Colonic mucosa (tissue), 4 donors: ENCODE measurements around the gene A4GALT. TPM values are rescaled to one million over a fixed set of nuclear protein-coding genes. Genes with fewer than 3 reads are reported as not detected.

ENCODE experiments used
- DNase-seq: peaks from one replicate; pipeline ENCODE4 v3.0.0-alpha.2; 2020
- H3K27ac ChIP-seq: fragments of 200-600 bp; one replicate; pipeline ENCODE4 v1.8.0; 2021
- H3K27me3 ChIP-seq: fragments of 200-600 bp; one replicate; pipeline ENCODE4 v1.8.0; 2021
- H3K36me3 ChIP-seq: fragments of 200-600 bp; one replicate; pipeline ENCODE4 v1.8.0; 2021
- H3K4me1 ChIP-seq: fragments of 200-600 bp; one replicate; pipeline ENCODE4 v1.8.0; 2021; ENCODE audit warnings: mild to moderate bottlenecking
- H3K4me3 ChIP-seq: fragments of 200-600 bp; one replicate; pipeline ENCODE4 v1.8.0; 2021
- H3K9ac ChIP-seq, 2 donors: one replicate each; pipeline ENCODE4 v1.7.0; 2013; ENCODE audit warnings: control low read depth in 2 of 2, low read depth in 2 of 2, low read length in 2 of 2
- H3K9me3 ChIP-seq: fragments of 200-600 bp; one replicate; pipeline ENCODE4 v1.8.0; 2021
- CTCF ChIP-seq: fragments of 200-600 bp; IDR thresholded peaks from one replicate; pipeline ENCODE4 v1.8.0; 2022; ENCODE audit warnings: antibody characterized with exemption, mild to moderate bottlenecking
- intact Hi-C: fragments of 100-400 bp; cut with DNase I; formaldehyde crosslinking; loops from one replicate; pipeline ENCODE4 v1.14.1; 2022
- total RNA-seq, 2 donors: library from RNA; stranded (reverse); fragmentation: NEBNext Ultra II Directional in 1 of 2; extraction: Animal tissue kit (Norgen Biotek cat#: 25700) in 1 of 2; gene quantifications; one replicate each; pipeline ENCODE4 v1.2.1, GENCODE V29; 2021
- donor health status: healthy.
- donor health status: DM: no; HTN: no; CAD: no.
- donor health status: DM: no; HTN: no; CAD: no.

A4GALT gene
- total RNA-seq, 2 donors from 2014 or later = 2.7 to 8.7 TPM

- intact Hi-C loops = loop anchor here (5.0 to 10.0 kb wide), 2 partner anchors 113 to 160 kb away; no protein-coding TSS in a partner anchor
- H3K27me3 ChIP-seq = no peaks in the 10 kb centered on the region
- H3K27ac ChIP-seq = no peak overlapping the region
- H3K36me3 ChIP-seq = no peaks in the 10 kb centered on the region
- no peaks in the 10 kb centered on the region for H3K4me1 ChIP-seq
- peak; percentile 69 for TF ChIP-seq CTCF
- H3K9me3 ChIP-seq = no peaks in the 10 kb centered on the region
- DNase-seq = peak; percentile 91
- H3K4me3 ChIP-seq = peak overlapping the region; percentile 50
- peak overlapping the region in 1 of 2 donors; percentile 70 for H3K9ac ChIP-seq
Measured at GRCh38 chr22:42661985-42662831, 58.5 kb downstream of the A4GALT start.

- Histone ChIP-seq H3K27me3 (no peaks in the 10 kb centered on the region), H3K4me3 (no peak overlapping the region), H3K27ac (no peak overlapping the region), H3K9ac (no peak overlapping the region), H3K4me1 (no peaks in the 10 kb centered on the region), H3K36me3 (no peaks in the 10 kb centered on the region), H3K9me3 (no peaks in the 10 kb centered on the region)
- DNase-seq = no peak
- TF ChIP-seq CTCF = no peak
- intact Hi-C loops = no loop called here
Measured at GRCh38 chr22:42656578-42656977, 64.1 kb downstream of the A4GALT start.

- no peak overlapping the region for H3K4me3 ChIP-seq
- no peak overlapping the region for H3K9ac ChIP-seq
- no peaks in the 10 kb centered on the region for H3K9me3 ChIP-seq
- no peaks in the 10 kb centered on the region for H3K36me3 ChIP-seq
- H3K27me3 ChIP-seq = no peaks in the 10 kb centered on the region
- H3K4me1 ChIP-seq = no peaks in the 10 kb centered on the region
- intact Hi-C loops = no loop called here
- DNase-seq = no peak
- no peak for TF ChIP-seq CTCF
- H3K27ac ChIP-seq = no peak overlapping the region
Measured at GRCh38 chr22:42655693-42656092, 65.0 kb downstream of the A4GALT start.

GRCh38 chr22:42654436-42655073 is 66.1 kb downstream of the A4GALT start:
- H3K4me1 ChIP-seq = no peaks in the 10 kb centered on the region

GRCh38 chr22:42653999-42654398 is 66.7 kb downstream of the A4GALT start:
- Histone ChIP-seq H3K27me3 (no peaks in the 10 kb centered on the region), H3K27ac (no peak overlapping the region), H3K9me3 (no peaks in the 10 kb centered on the region), H3K9ac (no peak overlapping the region), H3K4me3 (no peak overlapping the region), H3K36me3 (no peaks in the 10 kb centered on the region), H3K4me1 (no peaks in the 10 kb centered on the region)
- TF ChIP-seq CTCF = no peak
- intact Hi-C loops = no loop called here
- DNase-seq = no peak

More at GRCh38 chr22:42654436-42655073, 66.1 kb downstream of the A4GALT start:
- no peaks in the 10 kb centered on the region for H3K27me3 ChIP-seq
- no peaks in the 10 kb centered on the region for H3K36me3 ChIP-seq
- TF ChIP-seq CTCF = no peak
- DNase-seq = no peak
- no peaks in the 10 kb centered on the region for H3K9me3 ChIP-seq
- intact Hi-C loops = no loop called here
- no peak overlapping the region for H3K27ac ChIP-seq
- no peak overlapping the region for H3K4me3 ChIP-seq
- H3K9ac ChIP-seq = no peak overlapping the region
